GM12875 (cell line): ENCODE data around the gene DISC1.
"Not testable (repeated sequence)": the region's sequence is repeated elsewhere in the genome, so short reads cannot be mapped to it uniquely, and the experiment has no call there.

ENCODE experiments used
- H3K4me3 ChIP-seq: one replicate; pipeline ENCODE4 v1.5.1; 2011; ENCODE audit warnings: low read depth, low read length, control low read depth
- CTCF ChIP-seq: IDR thresholded peaks from 2 replicates; pipeline ENCODE4 v1.5.1; 2011; ENCODE audit warnings: low read depth, mild to moderate bottlenecking, control low read depth, inconsistent platforms, low read length, moderate library complexity, borderline replicate concordance; ENCODE audit not compliant: insufficient read depth

DISC1 gene

GRCh38 chr1:231590453-231591198 is 36.0 kb upstream of the DISC1 start:
- peak; percentile 69 for TF ChIP-seq CTCF
- H3K4me3 ChIP-seq: no peak overlapping the region

GRCh38 chr1:231591466-231591865 is 35.1 kb upstream of the DISC1 start:
- no peak overlapping the region for H3K4me3 ChIP-seq
- no peak for TF ChIP-seq CTCF

- no peak overlapping the region for H3K4me3 ChIP-seq
- no peak for TF ChIP-seq CTCF
Measured at GRCh38 chr1:231592809-231593208, 33.8 kb upstream of the DISC1 start.

GRCh38 chr1:231593264-231593663 is 33.3 kb upstream of the DISC1 start:
- not testable (repeated sequence) for H3K4me3 ChIP-seq

- TF ChIP-seq CTCF: no peak
Measured at GRCh38 chr1:231594123-231594522, 32.5 kb upstream of the DISC1 start.

GRCh38 chr1:231594749-231595148 is 31.8 kb upstream of the DISC1 start:
- no peak for TF ChIP-seq CTCF

More at GRCh38 chr1:231594123-231594522, 32.5 kb upstream of the DISC1 start:
- H3K4me3 ChIP-seq: no peak overlapping the region

GRCh38 chr1:231596337-231596791 is 30.2 kb upstream of the DISC1 start:
- no peak overlapping the region for H3K4me3 ChIP-seq
- no peak for TF ChIP-seq CTCF

More at GRCh38 chr1:231594749-231595148, 31.8 kb upstream of the DISC1 start:
- no peak overlapping the region for H3K4me3 ChIP-seq
